Liver (tissue), 9 donors: Measurements from ENCODE around the gene NCAM1. TPM values are rescaled to one million over a fixed set of nuclear protein-coding genes. Genes with fewer than 3 reads are reported as not detected.

ENCODE experiments used
- DNase-seq: peaks from one replicate; pipeline ENCODE4 v3.0.0-alpha.2; 2017; ENCODE audit warnings: low spot score
- H3K27ac ChIP-seq, 2 donors: one replicate each; pipeline ENCODE4 v1.7.0; 2013; ENCODE audit warnings: inconsistent platforms in 2 of 2, low read length in 2 of 2, control low read depth in 1 of 2, low read depth in 1 of 2, mild to moderate bottlenecking in 1 of 2
- H3K27me3 ChIP-seq, 4 donors: one replicate each; pipeline versions ENCODE4 v1.6.1 to v1.7.0; 2013; ENCODE audit warnings: low read length in 3 of 4, inconsistent platforms in 1 of 4, mild to moderate bottlenecking in 1 of 4, moderate library complexity in 1 of 4; ENCODE audit not compliant: control insufficient read depth in 4 of 4, insufficient read depth in 4 of 4
- H3K36me3 ChIP-seq, 4 donors: one replicate each; pipeline versions ENCODE4 v1.6.1 to v1.7.0; 2013; ENCODE audit warnings: low read length in 3 of 4, mild to moderate bottlenecking in 3 of 4, low read depth in 1 of 4, moderate library complexity in 1 of 4; ENCODE audit not compliant: control insufficient read depth in 4 of 4, insufficient read depth in 3 of 4
- H3K4me1 ChIP-seq, 4 donors: one replicate each; pipeline versions ENCODE4 v1.6.1 to v1.7.0; 2013; ENCODE audit warnings: low read length in 3 of 4, mild to moderate bottlenecking in 3 of 4, moderate library complexity in 1 of 4; ENCODE audit not compliant: control insufficient read depth in 4 of 4, insufficient read depth in 4 of 4
- H3K4me3 ChIP-seq, 3 donors: one replicate each; pipeline versions ENCODE4 v1.6.1 to v1.7.0; 2013; ENCODE audit warnings: low read length in 3 of 3, control low read depth in 1 of 3, low read depth in 1 of 3, mild to moderate bottlenecking in 1 of 3
- H3K9ac ChIP-seq, 2 donors: one replicate each; pipeline ENCODE4 v1.7.0; 2013; ENCODE audit warnings: low read length in 2 of 2, mild to moderate bottlenecking in 2 of 2, moderate library complexity in 2 of 2, control low read depth in 1 of 2, low read depth in 1 of 2
- H3K9me3 ChIP-seq, 4 donors: one replicate each; pipeline versions ENCODE4 v1.6.1 to v1.7.0; 2013; ENCODE audit warnings: low read length in 3 of 4; ENCODE audit not compliant: control insufficient read depth in 4 of 4
- EGR1 ChIP-seq, 2 donors: IDR thresholded peaks; 2 replicates each; pipeline ENCODE4 v1.6.1; 2016 to 2018; ENCODE audit warnings: antibody characterized with exemption in 2 of 2, low read depth in 2 of 2
- FOXA1 ChIP-seq: IDR thresholded peaks from 2 replicates; pipeline ENCODE4 v1.6.1; 2016; ENCODE audit warnings: antibody characterized with exemption
- FOXA2 ChIP-seq: IDR thresholded peaks from 2 replicates; pipeline ENCODE4 v1.6.1; 2016; ENCODE audit warnings: antibody characterized with exemption
- HNF4A ChIP-seq, 2 donors: conservative IDR thresholded peaks; 2 replicates each; pipeline ENCODE4 v1.6.1; 2016; ENCODE audit warnings: antibody characterized with exemption in 2 of 2, mild to moderate bottlenecking in 2 of 2
- JUND ChIP-seq, 2 donors: IDR thresholded peaks; 2 replicates each; pipeline ENCODE4 v1.6.1; 2016; ENCODE audit warnings: antibody characterized with exemption in 2 of 2
- NR2F2 ChIP-seq: IDR thresholded peaks from 2 replicates; pipeline ENCODE4 v1.6.1; 2016; ENCODE audit warnings: antibody characterized with exemption
- RAD21 ChIP-seq, 2 donors: IDR thresholded peaks; 2 replicates each; pipeline ENCODE4 v1.6.1; 2016; ENCODE audit warnings: antibody characterized with exemption in 2 of 2, mild to moderate bottlenecking in 2 of 2
- RXRA ChIP-seq, 2 donors: IDR thresholded peaks; 2 replicates each; pipeline ENCODE4 v1.6.1; 2017 to 2018; ENCODE audit warnings: antibody characterized with exemption in 2 of 2, mild to moderate bottlenecking in 1 of 2
- SP1 ChIP-seq: IDR thresholded peaks from 2 replicates; pipeline ENCODE4 v1.6.1; 2018; ENCODE audit warnings: antibody characterized with exemption, mild to moderate bottlenecking
- TAF1 ChIP-seq: conservative IDR thresholded peaks from 2 replicates; pipeline ENCODE4 v1.6.1; 2016; ENCODE audit warnings: antibody characterized with exemption, mild to moderate bottlenecking
- YY1 ChIP-seq: IDR thresholded peaks from 2 replicates; pipeline ENCODE4 v1.6.1; 2016; ENCODE audit warnings: antibody characterized with exemption, mild to moderate bottlenecking
- whole genome bisulfite sequencing: extraction: QIAGEN DNeasy Blood & Tissue Kit; methylation state at CpG from one replicate; pipeline ENCODE4 v1.1.7; 2013; 5-methylcytosine and 5-hydroxymethylcytosine counted together
- polyA plus RNA-seq, 2 donors: library from polyadenylated mRNA; stranded (reverse) in 1 of 2; unstranded in 1 of 2; fragments of 200-250 nt in 1 of 2; fragments of >200 nt in 1 of 2; fragmentation: Nextera tagmentation in 1 of 2; extraction: Ambion mirVana in 1 of 2; gene quantifications; one replicate each; pipeline versions ENCODE4 v1.2.1 to v1.2.3, GENCODE V29; 2013 to 2015
- total RNA-seq, 2 donors: library from RNA; depleted of rRNA; stranded (reverse); fragments of >200 nt; gene quantifications; one replicate each; pipeline ENCODE4 v1.2.3, GENCODE V29; 2014
- TF ChIP-seq, protein P1 (sequence below): fragments of 150-350 bp; IDR thresholded peaks from 2 replicates; pipeline ENCODE4 v1.5.1; 2017; ENCODE audit warnings: improper control_type of control experiment, low read depth, low read length; ENCODE audit not compliant: missing input control
- TF ChIP-seq, protein P2 (sequence below): IDR thresholded peaks from 2 replicates; pipeline ENCODE4 v1.6.1; 2016; ENCODE audit warnings: antibody characterized with exemption
- TF ChIP-seq, protein P3 (sequence below): IDR thresholded peaks from 2 replicates; pipeline ENCODE4 v1.6.1; 2016; ENCODE audit warnings: antibody characterized with exemption
- TF ChIP-seq, protein P4 (sequence below): IDR thresholded peaks from 2 replicates; pipeline ENCODE4 v1.6.1; 2016; ENCODE audit warnings: antibody characterized with exemption
- TF ChIP-seq, protein P5 (sequence below): IDR thresholded peaks from 2 replicates; pipeline ENCODE4 v1.6.1; 2016; ENCODE audit warnings: antibody characterized with exemption, mild to moderate bottlenecking
- donor health status: healthy.
- donor health status: healthy.
- donor health status: healthy.
- donor health status: healthy.
- donor health status: healthy.

NCAM1 gene
- total and polyA plus RNA-seq, 4 donors, result 0.65 to 2.1 (median 0.88) TPM

DNA sequence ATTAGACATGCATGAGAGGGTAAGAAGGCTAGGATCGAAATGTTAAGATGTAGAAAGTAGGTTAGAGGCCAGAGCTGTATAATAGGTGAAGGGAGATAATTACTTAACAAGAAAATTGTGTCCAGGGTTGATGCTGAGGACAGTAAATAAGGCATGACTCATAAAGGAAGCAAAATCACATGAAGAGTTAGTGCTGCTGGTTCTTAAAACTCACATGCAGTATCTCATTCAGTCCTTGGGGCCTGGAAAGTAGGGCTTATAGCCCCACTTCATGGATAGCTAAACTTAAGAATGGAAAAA is 130.2 kb downstream of the NCAM1 start:
- WGBS, result 59% methylated on average over 1 of the region's 1 CpG
- TF ChIP-seq HNF4A (conservative IDR thresholded peaks at IDR 0.05) (no peak), NR2F2 (no peak)
- TF ChIP-seq, protein P1, sequence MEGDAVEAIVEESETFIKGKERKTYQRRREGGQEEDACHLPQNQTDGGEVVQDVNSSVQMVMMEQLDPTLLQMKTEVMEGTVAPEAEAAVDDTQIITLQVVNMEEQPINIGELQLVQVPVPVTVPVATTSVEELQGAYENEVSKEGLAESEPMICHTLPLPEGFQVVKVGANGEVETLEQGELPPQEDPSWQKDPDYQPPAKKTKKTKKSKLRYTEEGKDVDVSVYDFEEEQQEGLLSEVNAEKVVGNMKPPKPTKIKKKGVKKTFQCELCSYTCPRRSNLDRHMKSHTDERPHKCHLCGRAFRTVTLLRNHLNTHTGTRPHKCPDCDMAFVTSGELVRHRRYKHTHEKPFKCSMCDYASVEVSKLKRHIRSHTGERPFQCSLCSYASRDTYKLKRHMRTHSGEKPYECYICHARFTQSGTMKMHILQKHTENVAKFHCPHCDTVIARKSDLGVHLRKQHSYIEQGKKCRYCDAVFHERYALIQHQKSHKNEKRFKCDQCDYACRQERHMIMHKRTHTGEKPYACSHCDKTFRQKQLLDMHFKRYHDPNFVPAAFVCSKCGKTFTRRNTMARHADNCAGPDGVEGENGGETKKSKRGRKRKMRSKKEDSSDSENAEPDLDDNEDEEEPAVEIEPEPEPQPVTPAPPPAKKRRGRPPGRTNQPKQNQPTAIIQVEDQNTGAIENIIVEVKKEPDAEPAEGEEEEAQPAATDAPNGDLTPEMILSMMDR, result no peak

DNA sequence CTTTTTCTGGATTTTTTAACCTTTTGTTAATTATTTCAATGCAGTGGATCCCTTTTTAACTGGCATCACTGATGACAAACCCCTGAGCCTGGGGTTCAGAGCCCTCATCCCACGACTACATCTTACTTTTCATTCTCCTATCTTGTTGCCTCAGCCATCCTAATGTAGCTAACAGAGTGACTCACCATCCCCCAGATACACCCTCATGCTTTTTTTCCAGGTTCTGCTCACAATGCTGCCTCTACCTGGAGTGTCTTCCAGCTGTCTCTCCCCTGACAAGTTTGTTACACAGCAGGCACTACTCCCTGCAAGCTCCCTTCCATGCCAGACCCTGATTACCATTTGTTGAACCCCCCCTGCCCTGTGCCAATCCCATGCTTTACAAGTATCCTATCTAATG is 135.4 kb downstream of the NCAM1 start:
- Histone ChIP-seq H3K36me3 (no peaks in the 10 kb centered on the region), H3K9ac (no peak overlapping the region), H3K27ac (no peak overlapping the region), H3K4me1 (no peaks in the 10 kb centered on the region), H3K27me3 (peaks cover 0 to 2% (median 0%) of the 10 kb centered on the region in 4 donors), H3K9me3 (no peaks in the 10 kb centered on the region), H3K4me3 (no peak overlapping the region)
- TF ChIP-seq, protein P2, sequence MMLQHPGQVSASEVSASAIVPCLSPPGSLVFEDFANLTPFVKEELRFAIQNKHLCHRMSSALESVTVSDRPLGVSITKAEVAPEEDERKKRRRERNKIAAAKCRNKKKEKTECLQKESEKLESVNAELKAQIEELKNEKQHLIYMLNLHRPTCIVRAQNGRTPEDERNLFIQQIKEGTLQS, result no peak
- TF ChIP-seq EGR1 (IDR thresholded peaks at IDR 0.05; ENCODE audit: low read depth in 2 of 2) (no peak), RAD21 (IDR thresholded peaks at IDR 0.05) (no peak), FOXA2 (no peak), FOXA1 (no peak), SP1 (no peak), JUND (IDR thresholded peaks at IDR 0.05) (no peak), RXRA (IDR thresholded peaks at IDR 0.05) (no peak), YY1 (no peak), HNF4A (conservative IDR thresholded peaks at IDR 0.05) (no peak), TAF1 (no peak)
- TF ChIP-seq, protein P3, sequence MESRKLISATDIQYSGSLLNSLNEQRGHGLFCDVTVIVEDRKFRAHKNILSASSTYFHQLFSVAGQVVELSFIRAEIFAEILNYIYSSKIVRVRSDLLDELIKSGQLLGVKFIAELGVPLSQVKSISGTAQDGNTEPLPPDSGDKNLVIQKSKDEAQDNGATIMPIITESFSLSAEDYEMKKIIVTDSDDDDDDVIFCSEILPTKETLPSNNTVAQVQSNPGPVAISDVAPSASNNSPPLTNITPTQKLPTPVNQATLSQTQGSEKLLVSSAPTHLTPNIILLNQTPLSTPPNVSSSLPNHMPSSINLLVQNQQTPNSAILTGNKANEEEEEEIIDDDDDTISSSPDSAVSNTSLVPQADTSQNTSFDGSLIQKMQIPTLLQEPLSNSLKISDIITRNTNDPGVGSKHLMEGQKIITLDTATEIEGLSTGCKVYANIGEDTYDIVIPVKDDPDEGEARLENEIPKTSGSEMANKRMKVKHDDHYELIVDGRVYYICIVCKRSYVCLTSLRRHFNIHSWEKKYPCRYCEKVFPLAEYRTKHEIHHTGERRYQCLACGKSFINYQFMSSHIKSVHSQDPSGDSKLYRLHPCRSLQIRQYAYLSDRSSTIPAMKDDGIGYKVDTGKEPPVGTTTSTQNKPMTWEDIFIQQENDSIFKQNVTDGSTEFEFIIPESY, result no peak
- TF ChIP-seq, protein P4, sequence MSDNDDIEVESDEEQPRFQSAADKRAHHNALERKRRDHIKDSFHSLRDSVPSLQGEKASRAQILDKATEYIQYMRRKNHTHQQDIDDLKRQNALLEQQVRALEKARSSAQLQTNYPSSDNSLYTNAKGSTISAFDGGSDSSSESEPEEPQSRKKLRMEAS, result no peak
- TF ChIP-seq, protein P5, sequence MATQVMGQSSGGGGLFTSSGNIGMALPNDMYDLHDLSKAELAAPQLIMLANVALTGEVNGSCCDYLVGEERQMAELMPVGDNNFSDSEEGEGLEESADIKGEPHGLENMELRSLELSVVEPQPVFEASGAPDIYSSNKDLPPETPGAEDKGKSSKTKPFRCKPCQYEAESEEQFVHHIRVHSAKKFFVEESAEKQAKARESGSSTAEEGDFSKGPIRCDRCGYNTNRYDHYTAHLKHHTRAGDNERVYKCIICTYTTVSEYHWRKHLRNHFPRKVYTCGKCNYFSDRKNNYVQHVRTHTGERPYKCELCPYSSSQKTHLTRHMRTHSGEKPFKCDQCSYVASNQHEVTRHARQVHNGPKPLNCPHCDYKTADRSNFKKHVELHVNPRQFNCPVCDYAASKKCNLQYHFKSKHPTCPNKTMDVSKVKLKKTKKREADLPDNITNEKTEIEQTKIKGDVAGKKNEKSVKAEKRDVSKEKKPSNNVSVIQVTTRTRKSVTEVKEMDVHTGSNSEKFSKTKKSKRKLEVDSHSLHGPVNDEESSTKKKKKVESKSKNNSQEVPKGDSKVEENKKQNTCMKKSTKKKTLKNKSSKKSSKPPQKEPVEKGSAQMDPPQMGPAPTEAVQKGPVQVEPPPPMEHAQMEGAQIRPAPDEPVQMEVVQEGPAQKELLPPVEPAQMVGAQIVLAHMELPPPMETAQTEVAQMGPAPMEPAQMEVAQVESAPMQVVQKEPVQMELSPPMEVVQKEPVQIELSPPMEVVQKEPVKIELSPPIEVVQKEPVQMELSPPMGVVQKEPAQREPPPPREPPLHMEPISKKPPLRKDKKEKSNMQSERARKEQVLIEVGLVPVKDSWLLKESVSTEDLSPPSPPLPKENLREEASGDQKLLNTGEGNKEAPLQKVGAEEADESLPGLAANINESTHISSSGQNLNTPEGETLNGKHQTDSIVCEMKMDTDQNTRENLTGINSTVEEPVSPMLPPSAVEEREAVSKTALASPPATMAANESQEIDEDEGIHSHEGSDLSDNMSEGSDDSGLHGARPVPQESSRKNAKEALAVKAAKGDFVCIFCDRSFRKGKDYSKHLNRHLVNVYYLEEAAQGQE, result no peak
- no peak for DNase-seq
- WGBS, result 42% methylated on average over 1 of the region's 1 CpG

More for the DNA sequence above, 130.2 kb downstream of the NCAM1 start:
- Histone ChIP-seq H3K9me3 (no peaks in the 10 kb centered on the region), H3K27me3 (no peaks in the 10 kb centered on the region), H3K4me3 (no peak overlapping the region), H3K36me3 (no peaks in the 10 kb centered on the region), H3K4me1 (no peaks in the 10 kb centered on the region), H3K9ac (no peak overlapping the region), H3K27ac (no peak overlapping the region)
- DNase-seq, result no peak
